NCI-H1092 treated with DMSO at 0.1 percent for 48 hours (cell line): Measurements from ENCODE around the gene TWIST2.

Source experiments
- DNase-seq: peaks from one replicate; lab custom pipeline; 2025; lab: John Stamatoyannopoulos, UW

TWIST2 gene

DNA sequence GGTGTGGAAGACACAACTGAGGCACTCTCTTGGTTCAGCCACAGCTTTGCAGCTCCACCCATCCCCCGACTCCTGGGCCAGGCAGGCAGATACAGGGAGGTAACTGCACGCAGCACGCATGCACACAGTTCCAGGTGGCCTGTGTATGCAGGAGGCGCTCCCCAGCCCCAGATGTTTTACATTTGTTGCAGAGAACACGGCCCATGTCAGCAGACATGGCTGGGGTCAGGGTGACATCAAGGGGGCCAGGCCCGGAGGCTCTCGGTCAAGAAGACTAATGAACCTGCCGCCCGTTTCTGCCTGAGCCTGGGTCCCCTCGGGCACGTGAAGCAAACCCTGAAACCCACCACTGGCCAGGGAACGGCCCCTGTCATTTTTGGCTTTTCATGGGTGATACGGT is 57.3 kb downstream of the TWIST2 start:
- no peak for DNase-seq

DNA sequence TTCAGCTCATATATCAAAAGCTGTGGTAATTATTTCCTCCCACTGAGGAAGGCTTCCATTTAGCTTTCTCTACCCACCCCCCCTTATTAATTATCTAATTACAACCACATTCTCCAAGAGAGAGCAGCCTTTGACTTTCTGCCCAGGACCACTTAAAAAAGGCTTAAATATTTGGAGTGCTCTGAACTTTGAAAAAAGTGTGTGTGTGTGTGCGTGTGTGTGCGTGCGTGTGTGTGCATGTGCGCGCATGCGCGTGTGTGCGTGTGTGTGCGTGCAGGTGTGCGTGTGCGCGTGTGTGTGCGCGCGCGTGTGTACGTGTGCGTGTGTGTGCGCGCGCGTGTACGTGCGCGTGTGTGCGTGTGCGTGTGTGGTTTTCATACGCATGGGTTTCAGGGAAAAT is 57.8 kb downstream of the TWIST2 start:
- no peak for DNase-seq

- DNase-seq, result no peak
Measured at GRCh38 chr2:238906254-238906935, 58.5 kb downstream of the TWIST2 start.

- DNase-seq, result no peak
Measured at GRCh38 chr2:238906936-238907716, 59.2 kb downstream of the TWIST2 start.

DNA sequence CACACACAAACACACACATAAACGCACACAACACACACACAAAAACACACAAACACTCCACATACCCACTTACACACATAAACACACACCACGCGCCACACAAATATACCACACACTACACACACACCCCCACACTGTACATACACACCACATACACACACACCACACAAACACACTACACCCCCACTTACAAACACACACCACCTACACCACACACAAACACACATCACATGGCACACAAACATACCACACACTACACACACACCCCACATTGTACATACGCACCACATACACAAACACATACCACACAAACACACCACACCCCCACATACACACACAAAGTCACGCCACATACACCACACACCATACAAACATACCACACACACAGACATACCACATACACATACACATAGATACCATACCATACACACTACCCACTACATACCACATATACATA is 59.9 kb downstream of the TWIST2 start:
- DNase-seq, result no peak

DNA sequence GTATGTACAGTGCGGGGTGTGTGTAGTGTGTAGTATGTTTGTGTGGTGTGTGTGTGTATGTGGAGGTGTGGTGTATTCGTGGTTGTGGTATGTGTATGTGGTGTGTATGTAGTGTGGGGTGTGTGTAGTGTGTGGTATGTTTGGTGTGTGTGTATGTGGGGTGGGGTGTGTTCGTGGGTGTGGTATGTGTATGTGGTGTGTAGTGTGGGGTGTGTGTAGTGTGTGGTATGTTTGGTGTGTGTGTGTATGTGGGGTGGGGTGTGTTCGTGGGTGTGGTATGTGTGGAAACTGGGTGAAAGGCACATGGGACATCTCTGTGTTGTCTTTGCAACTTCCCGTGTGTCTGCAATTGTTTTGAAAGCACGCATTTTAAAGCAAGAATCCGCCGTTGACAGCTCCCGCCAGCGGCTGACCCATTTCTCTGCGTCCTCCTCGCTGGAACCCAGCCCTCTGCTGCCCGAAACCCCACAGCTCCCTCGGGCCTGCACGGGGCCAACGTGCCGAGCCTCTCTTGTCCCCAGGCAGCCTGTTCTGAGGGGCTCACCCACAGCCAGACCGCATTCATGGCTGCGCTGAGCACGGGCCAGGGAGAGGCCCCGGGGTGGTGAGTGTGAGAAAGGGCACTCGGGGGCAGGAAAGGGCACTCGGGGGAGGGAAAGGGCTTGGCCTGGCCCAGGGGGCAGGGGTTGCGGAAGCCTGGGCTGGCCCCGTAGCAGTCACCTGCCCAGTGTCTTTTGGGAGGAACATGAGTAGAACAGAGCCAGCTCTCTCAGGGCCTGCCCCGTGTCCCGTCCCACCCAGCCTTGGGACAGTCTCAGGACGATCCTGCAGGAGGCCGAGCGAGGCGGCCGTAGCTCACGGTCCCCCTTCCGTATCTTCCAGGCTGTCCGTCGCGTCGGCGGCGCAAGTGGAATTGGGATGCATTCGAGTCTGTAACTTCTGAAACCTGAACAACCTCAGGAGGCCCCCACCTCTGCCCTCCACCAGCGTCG is 61.4 kb downstream of the TWIST2 start:
- no peak for DNase-seq

- DNase-seq, result peak; percentile 45
Measured at GRCh38 chr2:238910751-238911351, 63.0 kb downstream of the TWIST2 start.

GRCh38 chr2:238911376-238912227 is 63.7 kb downstream of the TWIST2 start:
- no peak for DNase-seq

GRCh38 chr2:238912228-238912915 is 64.5 kb downstream of the TWIST2 start:
- no peak for DNase-seq

GRCh38 chr2:238912916-238913875 is 65.3 kb downstream of the TWIST2 start:
- no peak for DNase-seq

DNA sequence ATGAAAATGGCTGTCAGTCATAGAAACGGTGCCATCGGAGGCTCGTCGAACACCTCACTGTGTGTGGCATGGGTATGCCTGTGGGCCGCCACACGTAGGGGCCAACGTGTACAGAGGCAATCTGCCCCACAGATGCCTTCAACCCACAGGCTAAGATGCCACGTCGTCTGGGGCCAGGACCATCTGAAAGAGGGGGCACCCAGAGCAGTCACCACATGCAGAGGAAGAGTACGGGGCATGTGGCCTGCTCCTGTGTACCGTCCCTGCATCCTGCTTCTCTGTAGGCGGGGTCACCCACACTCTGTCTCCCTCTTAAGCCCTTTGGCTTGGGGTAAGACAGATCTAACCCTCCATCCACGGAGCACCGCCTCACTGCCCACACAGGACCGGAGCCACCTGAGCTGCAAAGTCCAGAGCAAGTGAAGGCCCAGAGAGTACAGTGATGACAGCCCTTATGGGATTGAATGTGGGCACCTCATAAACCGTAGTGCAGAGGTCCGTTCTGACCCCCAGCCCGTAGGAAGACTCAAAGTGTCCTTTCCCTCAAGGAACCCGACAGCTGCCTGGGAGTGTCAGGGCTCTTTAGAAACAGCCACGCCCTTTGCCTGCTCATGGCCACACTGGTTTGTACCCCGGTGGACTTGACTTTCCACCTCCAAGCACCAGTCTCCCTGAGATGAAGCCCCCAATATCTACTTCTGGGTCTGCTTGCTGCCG is 66.2 kb downstream of the TWIST2 start:
- no peak for DNase-seq

GRCh38 chr2:238914648-238915015 is 66.7 kb downstream of the TWIST2 start:
- DNase-seq, result no peak

DNA sequence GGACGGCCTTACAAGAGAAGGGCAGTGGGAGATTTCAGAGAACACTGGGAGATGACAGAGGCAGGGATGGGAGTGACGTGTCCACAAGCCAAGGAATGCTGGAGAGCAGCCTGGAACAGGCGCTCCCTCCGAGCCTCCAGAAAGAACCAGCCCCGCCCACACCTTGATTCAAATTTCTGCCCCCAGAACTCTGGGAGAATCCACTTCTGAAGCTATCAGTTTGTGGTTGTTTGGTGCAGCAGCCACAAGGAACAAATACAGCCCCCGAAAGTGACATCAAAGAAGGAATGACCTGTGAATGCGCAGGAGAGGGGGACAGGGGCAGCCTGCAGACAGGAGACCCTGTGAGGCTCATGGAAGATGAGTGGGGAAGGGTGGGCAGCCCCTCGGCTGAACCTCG is 67.3 kb downstream of the TWIST2 start:
- DNase-seq, result no peak

GRCh38 chr2:238915596-238915995 is 67.7 kb downstream of the TWIST2 start:
- no peak for DNase-seq

DNA sequence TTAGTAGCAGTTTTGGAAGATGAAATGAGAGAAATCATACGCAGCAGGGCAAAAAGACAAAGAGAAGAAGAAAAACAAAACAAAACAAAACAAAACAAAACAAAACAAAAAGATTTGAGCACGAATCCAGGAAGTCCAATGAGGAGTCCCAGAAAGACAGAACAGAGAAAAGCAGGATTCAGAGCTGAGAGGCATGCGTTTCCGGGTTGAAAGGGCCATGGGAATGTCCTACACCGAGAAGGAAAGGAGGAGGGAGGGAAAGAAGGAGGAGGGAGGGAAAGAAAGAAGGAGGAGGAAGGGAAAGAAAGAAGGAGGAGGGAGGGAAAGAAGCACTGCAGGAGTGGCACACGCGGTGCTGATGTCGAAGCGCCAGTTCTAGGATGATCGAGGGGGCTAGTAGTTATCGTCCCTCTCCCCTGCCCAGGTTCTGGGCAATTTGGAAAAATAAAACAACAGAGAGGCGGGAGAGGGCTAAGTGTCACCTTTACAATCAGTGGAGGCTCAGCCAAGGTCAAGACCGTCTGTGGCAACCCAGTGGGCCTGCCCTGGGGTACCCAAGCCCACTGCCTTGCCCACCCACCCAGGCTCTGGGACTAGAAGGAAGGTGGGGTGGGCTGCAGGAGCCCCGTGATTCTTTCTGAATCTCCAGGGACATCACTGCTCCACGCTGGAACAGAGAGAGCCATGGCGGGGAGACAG is 68.4 kb downstream of the TWIST2 start:
- DNase-seq, result no peak

DNA sequence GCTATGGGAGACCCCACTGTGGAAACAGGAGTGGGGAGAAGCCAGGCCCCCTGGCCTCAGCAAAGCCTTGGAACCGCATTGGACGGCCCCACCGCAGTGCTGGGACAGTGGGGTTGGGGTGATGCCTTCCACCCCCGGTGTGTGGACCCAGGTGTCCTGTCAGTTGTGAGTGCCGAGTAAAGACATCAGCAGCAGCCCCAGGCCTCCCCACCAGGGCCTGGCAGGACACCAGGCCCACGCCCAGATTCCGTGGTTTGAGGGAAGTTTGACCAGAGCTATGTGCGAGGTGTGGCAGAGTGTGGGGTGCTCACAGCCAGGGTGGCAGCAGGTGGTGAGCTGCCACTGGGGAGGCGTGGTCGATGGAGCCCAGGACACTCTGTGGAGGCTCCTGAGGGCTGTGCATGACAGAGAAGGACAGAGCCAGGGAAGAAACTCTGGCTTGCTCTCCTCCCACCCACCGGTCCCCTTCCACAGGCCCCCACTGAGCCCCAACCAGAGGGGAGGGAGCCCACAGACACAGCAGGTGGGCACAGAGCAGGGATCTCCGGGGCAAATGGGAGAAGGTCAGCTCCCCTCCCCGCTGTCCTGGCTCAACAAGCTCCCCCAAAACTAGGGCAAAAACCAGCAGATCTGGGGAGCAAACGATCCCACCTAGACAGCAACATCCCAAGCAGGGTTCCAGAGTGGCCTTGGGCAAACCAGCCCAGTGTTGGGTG is 69.1 kb downstream of the TWIST2 start:
- DNase-seq, result no peak

GRCh38 chr2:238919307-238919706 is 71.4 kb downstream of the TWIST2 start:
- DNase-seq, result no peak
